ENCODE data around the gene IL3RA. TPM values are rescaled to one million over a fixed set of nuclear protein-coding genes. Genes with fewer than 3 reads are reported as not detected.
"Not testable (repeated sequence)": the region's sequence is repeated elsewhere in the genome, so short reads cannot be mapped to it uniquely, and the experiment has no call there.

Gene IL3RA
- polyA plus RNA-seq, 4 donors = 0.54 to 10.6 (median 7.1) TPM; not detected in 1

- peaks cover 0 to 17% (median 0%) of the 10 kb centered on the region in 3 donors for H3K36me3 ChIP-seq (ENCODE audit: control insufficient read depth in 3 of 3, insufficient read depth in 2 of 3, low read depth in 1 of 3, low read length in 3 of 3)
- no peak overlapping the region for H3K4me3 ChIP-seq (ENCODE audit: low read depth in 1 of 3, low read length in 3 of 3)
- peaks cover 0 to 4% of the 10 kb centered on the region in 2 donors for H3K9me3 ChIP-seq (ENCODE audit: control insufficient read depth in 2 of 2, insufficient read depth in 1 of 2, low read depth in 1 of 2, low read length in 1 of 2)
- 82 to 90% (median 86%) methylated on average over 6 of the region's 6 CpGs for WGBS, 3 donors
- no peaks in the 10 kb centered on the region for H3K27me3 ChIP-seq (ENCODE audit: control insufficient read depth in 3 of 3, insufficient read depth in 3 of 3, low read length in 3 of 3)
- DNase-seq (no peak), FAIRE-seq (no peak)
- no peaks in the 10 kb centered on the region for H3K4me1 ChIP-seq (ENCODE audit: control insufficient read depth in 3 of 3, insufficient read depth in 2 of 3, low read depth in 1 of 3, low read length in 2 of 3)
- no peak overlapping the region for H3K27ac ChIP-seq (ENCODE audit: low read depth in 1 of 3, low read length in 2 of 3)
These were observed 22.4 kb downstream of the IL3RA start for GRCh38 chrX:1358793-1359476.

GRCh38 chrX:1359477-1359873, 22.9 kb downstream of the IL3RA start:
- no peaks in the 10 kb centered on the region for H3K4me1 ChIP-seq (ENCODE audit: control insufficient read depth in 3 of 3, insufficient read depth in 2 of 3, low read depth in 1 of 3, low read length in 2 of 3)
- H3K27me3 ChIP-seq (ENCODE audit: control insufficient read depth in 3 of 3, insufficient read depth in 3 of 3, low read length in 3 of 3) = no peaks in the 10 kb centered on the region
- 71 to 91% (median 91%) methylated on average over 4 of the region's 4 CpGs for WGBS, 3 donors
- DNase-seq (no peak), FAIRE-seq (no peak)
- H3K36me3 ChIP-seq (ENCODE audit: control insufficient read depth in 3 of 3, insufficient read depth in 2 of 3, low read depth in 1 of 3, low read length in 3 of 3) = peaks cover 0 to 19% (median 0%) of the 10 kb centered on the region in 3 donors
- no peak overlapping the region for H3K4me3 ChIP-seq (ENCODE audit: low read depth in 1 of 3, low read length in 3 of 3)
- H3K9me3 ChIP-seq (ENCODE audit: control insufficient read depth in 2 of 2, insufficient read depth in 1 of 2, low read depth in 1 of 2, low read length in 1 of 2) = peaks cover 0 to 4% of the 10 kb centered on the region in 2 donors
- H3K27ac ChIP-seq (ENCODE audit: low read depth in 1 of 3, low read length in 2 of 3) = no peak overlapping the region

GRCh38 chrX:1360171-1360570, 23.6 kb downstream of the IL3RA start:
- no peak for FAIRE-seq
- Histone ChIP-seq H3K36me3 (ENCODE audit: control insufficient read depth in 3 of 3, insufficient read depth in 2 of 3, low read depth in 1 of 3, low read length in 3 of 3) (peaks cover 0 to 20% (median 0%) of the 10 kb centered on the region in 3 donors), H3K27ac (ENCODE audit: low read depth in 1 of 3, low read length in 2 of 3) (no peak overlapping the region), H3K4me1 (ENCODE audit: control insufficient read depth in 3 of 3, insufficient read depth in 2 of 3, low read depth in 1 of 3, low read length in 2 of 3) (no peaks in the 10 kb centered on the region), H3K27me3 (ENCODE audit: control insufficient read depth in 3 of 3, insufficient read depth in 3 of 3, low read length in 3 of 3) (no peaks in the 10 kb centered on the region), H3K9me3 (ENCODE audit: control insufficient read depth in 2 of 2, insufficient read depth in 1 of 2, low read depth in 1 of 2, low read length in 1 of 2) (peaks cover 0 to 4% of the 10 kb centered on the region in 2 donors), H3K4me3 (ENCODE audit: low read depth in 1 of 3, low read length in 3 of 3) (no peak overlapping the region)
- WGBS, 3 donors = 87 to 90% (median 89%) methylated on average over 2 of the region's 2 CpGs
- no peak for DNase-seq

GRCh38 chrX:1361275-1361674, 24.7 kb downstream of the IL3RA start:
- Histone ChIP-seq H3K9me3 (ENCODE audit: control insufficient read depth in 2 of 2, insufficient read depth in 1 of 2, low read depth in 1 of 2, low read length in 1 of 2) (peaks cover 0 to 4% of the 10 kb centered on the region in 2 donors), H3K27me3 (ENCODE audit: control insufficient read depth in 3 of 3, insufficient read depth in 3 of 3, low read length in 3 of 3) (no peaks in the 10 kb centered on the region), H3K27ac (ENCODE audit: low read depth in 1 of 3, low read length in 2 of 3) (no peak overlapping the region), H3K4me1 (ENCODE audit: control insufficient read depth in 3 of 3, insufficient read depth in 2 of 3, low read depth in 1 of 3, low read length in 2 of 3) (no peaks in the 10 kb centered on the region), H3K4me3 (ENCODE audit: low read depth in 1 of 3, low read length in 3 of 3) (no peak overlapping the region), H3K36me3 (ENCODE audit: control insufficient read depth in 3 of 3, insufficient read depth in 2 of 3, low read depth in 1 of 3, low read length in 3 of 3) (peaks cover 0 to 20% (median 0%) of the 10 kb centered on the region in 3 donors)
- no peak for DNase-seq
- WGBS, 3 donors = 78 to 84% (median 83%) methylated on average over 12 of the region's 12 CpGs
- no peak for FAIRE-seq

GRCh38 chrX:1361910-1362309, 25.3 kb downstream of the IL3RA start:
- Histone ChIP-seq H3K4me1 (ENCODE audit: control insufficient read depth in 3 of 3, insufficient read depth in 2 of 3, low read depth in 1 of 3, low read length in 2 of 3) (no peaks in the 10 kb centered on the region), H3K9me3 (ENCODE audit: control insufficient read depth in 2 of 2, insufficient read depth in 1 of 2, low read depth in 1 of 2, low read length in 1 of 2) (peaks cover 0 to 4% of the 10 kb centered on the region in 2 donors), H3K36me3 (ENCODE audit: control insufficient read depth in 3 of 3, insufficient read depth in 2 of 3, low read depth in 1 of 3, low read length in 3 of 3) (peaks cover 0 to 20% (median 0%) of the 10 kb centered on the region in 3 donors), H3K4me3 (ENCODE audit: low read depth in 1 of 3, low read length in 3 of 3) (no peak overlapping the region), H3K27me3 (ENCODE audit: control insufficient read depth in 3 of 3, insufficient read depth in 3 of 3, low read length in 3 of 3) (no peaks in the 10 kb centered on the region), H3K27ac (ENCODE audit: low read depth in 1 of 3, low read length in 2 of 3) (no peak overlapping the region)
- FAIRE-seq (no peak), DNase-seq (no peak)
- 90 to 98% (median 93%) methylated on average over 2 of the region's 2 CpGs for WGBS, 3 donors

GRCh38 chrX:1366363-1366762, 29.8 kb downstream of the IL3RA start:
- H3K9me3 ChIP-seq (ENCODE audit: control insufficient read depth in 2 of 2, insufficient read depth in 1 of 2, low read depth in 1 of 2, low read length in 1 of 2); H3K4me1 ChIP-seq (ENCODE audit: control insufficient read depth in 3 of 3, insufficient read depth in 2 of 3, low read depth in 1 of 3, low read length in 2 of 3); FAIRE-seq; H3K27ac ChIP-seq (ENCODE audit: low read depth in 1 of 3, low read length in 2 of 3); H3K4me3 ChIP-seq (ENCODE audit: low read depth in 1 of 3, low read length in 3 of 3); DNase-seq; H3K27me3 ChIP-seq (ENCODE audit: control insufficient read depth in 3 of 3, insufficient read depth in 3 of 3, low read length in 3 of 3); H3K36me3 ChIP-seq (ENCODE audit: control insufficient read depth in 3 of 3, insufficient read depth in 2 of 3, low read depth in 1 of 3, low read length in 3 of 3): not testable (repeated sequence)
- WGBS, 3 donors = 92 to 99% (median 98%) methylated on average over 10 to 43 of the region's 63 CpGs

GRCh38 chrX:1368385-1368698, 31.8 kb downstream of the IL3RA start:
- no peaks in the 10 kb centered on the region for H3K9me3 ChIP-seq (ENCODE audit: control insufficient read depth in 2 of 2, insufficient read depth in 1 of 2, low read depth in 1 of 2, low read length in 1 of 2)
- FAIRE-seq (no peak), DNase-seq (no peak)
- whole genome bisulfite sequencing, 3 donors = 74 to 81% (median 80%) methylated on average over 4 of the region's 4 CpGs
- no peak overlapping the region for H3K27ac ChIP-seq (ENCODE audit: low read depth in 1 of 3, low read length in 2 of 3)
- H3K4me1 ChIP-seq (ENCODE audit: control insufficient read depth in 3 of 3, insufficient read depth in 2 of 3, low read depth in 1 of 3, low read length in 2 of 3) = no peaks in the 10 kb centered on the region
- no peak overlapping the region for H3K4me3 ChIP-seq (ENCODE audit: low read depth in 1 of 3, low read length in 3 of 3)
- H3K27me3 ChIP-seq (ENCODE audit: control insufficient read depth in 3 of 3, insufficient read depth in 3 of 3, low read length in 3 of 3) = no peaks in the 10 kb centered on the region
- peaks cover 0 to 6% (median 0%) of the 10 kb centered on the region in 3 donors for H3K36me3 ChIP-seq (ENCODE audit: control insufficient read depth in 3 of 3, insufficient read depth in 2 of 3, low read depth in 1 of 3, low read length in 3 of 3)

GRCh38 chrX:1378306-1378759, 41.7 kb downstream of the IL3RA start:
- H3K36me3 ChIP-seq (ENCODE audit: control insufficient read depth in 3 of 3, insufficient read depth in 2 of 3, low read depth in 1 of 3, low read length in 3 of 3) = peaks cover 0 to 13% (median 0%) of the 10 kb centered on the region in 3 donors
- DNase-seq (no peak), FAIRE-seq (no peak)
- no peak overlapping the region for H3K4me3 ChIP-seq (ENCODE audit: low read depth in 1 of 3, low read length in 3 of 3)
- no peak overlapping the region for H3K27ac ChIP-seq (ENCODE audit: low read depth in 1 of 3, low read length in 2 of 3)
- H3K4me1 ChIP-seq (ENCODE audit: control insufficient read depth in 3 of 3, insufficient read depth in 2 of 3, low read depth in 1 of 3, low read length in 2 of 3) = no peaks in the 10 kb centered on the region
- WGBS, 3 donors = 90% methylated on average over 24 of the region's 24 CpGs
- H3K27me3 ChIP-seq (ENCODE audit: control insufficient read depth in 3 of 3, insufficient read depth in 3 of 3, low read length in 3 of 3) = no peaks in the 10 kb centered on the region
- H3K9me3 ChIP-seq (ENCODE audit: control insufficient read depth in 2 of 2, insufficient read depth in 1 of 2, low read depth in 1 of 2, low read length in 1 of 2) = no peaks in the 10 kb centered on the region
